Panc1 (cell line): ENCODE results near the gene ARMC2.

Experiments
- CTCF ChIP-seq: fragments of 450-650 bp; IDR thresholded peaks from 2 replicates; pipeline ENCODE4 v1.5.1; 2017; ENCODE audit warnings: mild to moderate bottlenecking
- POLR2AphosphoS5 ChIP-seq: IDR thresholded peaks from 2 replicates; pipeline ENCODE4 v1.6.1; 2012; ENCODE audit warnings: mild to moderate bottlenecking, low read depth, low read length, moderate library complexity
- REST ChIP-seq, 2 experiments: IDR thresholded peaks; 2 replicates each; pipeline ENCODE4 v1.6.1; 2011 to 2012; ENCODE audit warnings: low read depth in 2 of 2, control low read depth in 1 of 2, low read length in 1 of 2, mild to moderate bottlenecking in 1 of 2, moderate library complexity in 1 of 2; ENCODE audit not compliant: insufficient read depth in 1 of 2
- SIN3A ChIP-seq: IDR thresholded peaks from 2 replicates; pipeline ENCODE4 v1.6.1; 2012; ENCODE audit warnings: low read depth, mild to moderate bottlenecking, low read length, moderate library complexity, borderline replicate concordance; ENCODE audit not compliant: insufficient read depth
- TCF7L2 ChIP-seq: IDR thresholded peaks from 2 replicates; pipeline ENCODE4 v1.6.1; 2011; ENCODE audit warnings: mild to moderate bottlenecking, low read depth, low read length, inconsistent platforms

- TF ChIP-seq CTCF (no peak), REST (IDR thresholded peaks at IDR 0.05; ENCODE audit: insufficient read depth in 1 of 2, low read depth in 2 of 2, low read length in 1 of 2) (no peak), TCF7L2 (no peak), SIN3A (no peak), POLR2AphosphoS5 (no peak)
Measured at GRCh38 chr6:108888745-108889144, 40.5 kb downstream of the ARMC2 start.
